Transverse colon (tissue), 4 donors: Measurements from ENCODE around the gene CD8A. TPM values are rescaled to one million over a fixed set of nuclear protein-coding genes. Genes with fewer than 3 reads are reported as not detected.
A peak's percentile ranks its signal among the peaks of the same experiment; 100 is the strongest.

Source experiments
- DNase-seq: peaks from one replicate; pipeline ENCODE4 v3.0.0-alpha.2; 2019
- H3K27ac ChIP-seq, 4 donors: fragments of 200-600 bp; sonication (generic); 2 replicates each; pipeline ENCODE4 v1.5.1; 2016 to 2018; ENCODE audit warnings: inconsistent platforms in 4 of 4
- H3K27me3 ChIP-seq: fragments of 200-600 bp; sonication (generic); 2 replicates; pipeline ENCODE4 v1.5.1; 2017; ENCODE audit warnings: inconsistent platforms
- H3K36me3 ChIP-seq, 4 donors: fragments of 200-600 bp; sonication (generic); 2 replicates each; pipeline ENCODE4 v1.5.1; 2017 to 2019; ENCODE audit warnings: inconsistent platforms in 4 of 4
- H3K4me1 ChIP-seq, 4 donors: fragments of 200-600 bp; sonication (generic); 2 replicates each; pipeline ENCODE4 v1.5.1; 2017 to 2020; ENCODE audit warnings: inconsistent platforms in 4 of 4
- H3K4me3 ChIP-seq, 4 donors: fragments of 200-600 bp; sonication (generic); 1 replicate in 1 of 4; 2 replicates in 3 of 4; pipeline versions ENCODE4 v1.5.1 to v1.6.1; 2017 to 2019; ENCODE audit warnings: inconsistent platforms in 4 of 4
- H3K9me3 ChIP-seq, 2 donors: fragments of 200-600 bp; sonication (generic); 2 replicates each; pipeline ENCODE4 v1.5.1; 2017 to 2019; ENCODE audit warnings: inconsistent platforms in 2 of 2
- CTCF ChIP-seq, 5 experiments: fragments of 200-600 bp in 3 of 5; fragments of 450-650 bp in 2 of 5; sonication (generic) in 3 of 5; IDR thresholded peaks; 1 replicate in 2 of 5; 2 replicates in 3 of 5; pipeline ENCODE4 v1.5.1; 2016 to 2017; ENCODE audit warnings: antibody characterized with exemption in 5 of 5, inconsistent platforms in 3 of 5, mild to moderate bottlenecking in 2 of 5, moderate library complexity in 1 of 5
- EP300 ChIP-seq: sonication (generic); formaldehyde crosslinking; IDR thresholded peaks from one replicate; pipeline ENCODE4 v1.6.1; 2017; ENCODE audit warnings: antibody characterized with exemption, low read depth
- POLR2A ChIP-seq: fragments of 450-650 bp; IDR thresholded peaks from one replicate; pipeline ENCODE4 v1.6.1; 2016; ENCODE audit warnings: antibody characterized with exemption, mild to moderate bottlenecking, moderate library complexity
- POLR2AphosphoS5 ChIP-seq, 3 donors: sonication (generic); formaldehyde crosslinking; IDR thresholded peaks; one replicate each; pipeline ENCODE4 v1.6.1; 2016; ENCODE audit warnings: antibody characterized with exemption in 3 of 3
- WGBS, 2 donors: methylation state at CpG; one replicate each; pipeline ENCODE4 v1.1.5; 2018; ENCODE audit warnings: low coverage in 1 of 2; 5-methylcytosine and 5-hydroxymethylcytosine counted together
- in situ Hi-C, 4 donors: fragments of 200-750 bp; cut with MboI; loops; one replicate each; pipeline versions ENCODE4 v1.15.0 to v1.15.1; 2017; ENCODE audit warnings: low sequenced_read_pairs in 3 of 4, low pct_ligation_motif_present in 1 of 4, low pct_unique_long_range_greater_than_20kb in 1 of 4
- intact Hi-C: fragments of 100-400 bp; cut with DNase I; formaldehyde crosslinking; loops from one replicate; pipeline ENCODE4 v1.15.1; 2023; ENCODE audit warnings: low total_unique reads
- total RNA-seq, 4 donors: library from RNA; depleted of rRNA; stranded (reverse); fragments of >200 nt; gene quantifications; one replicate each; pipeline ENCODE4 v1.1.0, GENCODE V29; 2016

Gene CD8A
- total RNA-seq, 4 donors from 2014 or later = 0.60 to 33.3 (median 2.5) TPM

GRCh38 chr2:86788165-86788564 is 2.5 kb downstream of the CD8A start:
- H3K9me3 ChIP-seq = no peaks in the 10 kb centered on the region
- no peak for TF ChIP-seq POLR2A
- TF ChIP-seq POLR2AphosphoS5 (IDR thresholded peaks at IDR 0.05) = no peak
- no peak for TF ChIP-seq EP300
- TF ChIP-seq CTCF (IDR thresholded peaks at IDR 0.05) = no peak
- no peak for DNase-seq
- 68 to 76% methylated on average over 5 to 7 of the region's 7 CpGs for WGBS, 2 donors
- no peak overlapping the region for H3K27ac ChIP-seq
- H3K27me3 ChIP-seq = peaks cover 57% of the 10 kb centered on the region
- no peaks in the 10 kb centered on the region for H3K36me3 ChIP-seq
- in situ Hi-C loops (no loop called here), intact Hi-C loops (no loop called here)
- H3K4me1 ChIP-seq = peaks cover 17 to 27% (median 24%) of the 10 kb centered on the region in 4 donors
- H3K4me3 ChIP-seq = no peak overlapping the region

DNA sequence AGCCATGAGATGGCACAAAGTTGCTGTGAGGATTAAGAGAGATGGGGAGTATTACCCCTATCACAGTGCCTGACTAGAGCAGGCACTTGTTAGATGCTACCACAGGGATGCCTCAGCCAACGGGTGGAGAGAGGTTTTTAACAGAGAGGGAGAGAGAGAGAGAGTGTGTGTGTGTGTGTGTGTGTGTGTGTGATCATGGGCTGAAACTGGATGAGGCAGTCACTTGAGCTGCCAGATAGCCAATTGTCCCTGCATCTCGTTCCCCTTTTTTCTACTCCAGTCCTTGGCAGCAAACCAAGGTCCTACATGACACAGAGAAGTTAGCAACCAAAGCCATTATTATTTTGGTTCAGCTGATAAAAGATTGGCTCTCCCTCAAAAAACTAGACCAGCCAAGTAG is 3.0 kb downstream of the CD8A start:
- 16 to 20% methylated on average over 2 of the region's 2 CpGs for WGBS, 2 donors
- no peak for DNase-seq

DNA sequence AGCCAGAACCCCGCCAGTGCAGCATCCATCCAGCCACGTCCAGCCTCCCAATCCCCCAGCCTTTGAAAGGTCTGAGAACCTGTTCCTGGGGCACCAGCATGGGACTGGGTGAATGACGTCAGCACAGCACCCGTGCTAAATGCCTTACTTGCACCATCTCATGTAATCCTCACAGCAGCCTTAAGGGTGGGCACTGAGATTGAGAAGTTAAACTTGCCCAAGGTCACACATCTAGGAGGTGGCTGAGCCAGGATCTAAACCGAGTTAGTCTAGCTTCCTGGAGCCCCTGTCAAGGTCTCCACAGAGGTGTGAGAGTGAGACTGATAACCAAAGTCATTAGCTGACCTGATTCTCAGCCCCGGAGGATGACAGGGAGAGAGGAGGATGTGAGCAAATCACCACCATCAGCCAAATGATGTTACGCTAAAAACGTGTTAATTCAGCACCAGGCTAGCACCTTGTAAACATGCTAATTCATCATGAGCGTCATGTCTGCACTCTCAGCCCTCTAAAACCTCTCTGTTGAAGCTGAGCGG is 4.6 kb downstream of the CD8A start:
- intact Hi-C loops = no loop called here
- H3K27me3 ChIP-seq = peaks cover 36% of the 10 kb centered on the region
- TF ChIP-seq POLR2A = peak; percentile 14
- no peak for TF ChIP-seq CTCF (IDR thresholded peaks at IDR 0.05)
- in situ Hi-C loops = no loop called here
- 58 to 89% methylated on average over 2 to 9 of the region's 10 CpGs for WGBS, 2 donors
- no peaks in the 10 kb centered on the region for H3K9me3 ChIP-seq
- no peak overlapping the region for H3K4me3 ChIP-seq
- no peaks in the 10 kb centered on the region for H3K36me3 ChIP-seq
- peaks cover 17 to 23% (median 20%) of the 10 kb centered on the region in 4 donors for H3K4me1 ChIP-seq
- no peak overlapping the region for H3K27ac ChIP-seq
- no peak for DNase-seq

More for the DNA sequence above, 3.0 kb downstream of the CD8A start:
- H3K36me3 ChIP-seq = no peaks in the 10 kb centered on the region
- TF ChIP-seq POLR2AphosphoS5 (IDR thresholded peaks at IDR 0.05) (no peak), POLR2A (no peak), CTCF (IDR thresholded peaks at IDR 0.05) (no peak), EP300 (no peak)
- H3K9me3 ChIP-seq = no peaks in the 10 kb centered on the region
- no peak overlapping the region for H3K4me3 ChIP-seq
- H3K27ac ChIP-seq = no peak overlapping the region
- intact Hi-C loops (no loop called here), in situ Hi-C loops (no loop called here)
- peaks cover 17 to 27% (median 24%) of the 10 kb centered on the region in 4 donors for H3K4me1 ChIP-seq
- peaks cover 53% of the 10 kb centered on the region for H3K27me3 ChIP-seq

GRCh38 chr2:86785456-86785855 is 5.3 kb downstream of the CD8A start:
- no peaks in the 10 kb centered on the region for H3K36me3 ChIP-seq
- no peak overlapping the region for H3K27ac ChIP-seq
- H3K27me3 ChIP-seq = peaks cover 30% of the 10 kb centered on the region
- H3K9me3 ChIP-seq = no peaks in the 10 kb centered on the region
- DNase-seq = no peak
- intact Hi-C loops = no loop called here
- no peak for TF ChIP-seq POLR2AphosphoS5 (IDR thresholded peaks at IDR 0.05)
- TF ChIP-seq EP300 = no peak
- TF ChIP-seq CTCF (IDR thresholded peaks at IDR 0.05) = no peak
- TF ChIP-seq POLR2A = no peak
- no peak overlapping the region for H3K4me3 ChIP-seq
- in situ Hi-C loops = no loop called here
- H3K4me1 ChIP-seq = peaks cover 12 to 16% (median 14%) of the 10 kb centered on the region in 4 donors
- WGBS, 2 donors = 90 to 91% methylated on average over 2 to 9 of the region's 9 CpGs
